ENCODE results near the gene SCFD1. TPM values are rescaled to one million over a fixed set of nuclear protein-coding genes. Genes with fewer than 3 reads are reported as not detected.

SCFD1 gene
- total and polyA plus RNA-seq, 3 donors from 2014 or later = 43.3 to 74.6 (median 63.3) TPM

- no peak overlapping the region for H3K4me3 ChIP-seq
These were observed 115.8 kb downstream of the SCFD1 start for GRCh38 chr14:30737916-30738315.

DNA sequence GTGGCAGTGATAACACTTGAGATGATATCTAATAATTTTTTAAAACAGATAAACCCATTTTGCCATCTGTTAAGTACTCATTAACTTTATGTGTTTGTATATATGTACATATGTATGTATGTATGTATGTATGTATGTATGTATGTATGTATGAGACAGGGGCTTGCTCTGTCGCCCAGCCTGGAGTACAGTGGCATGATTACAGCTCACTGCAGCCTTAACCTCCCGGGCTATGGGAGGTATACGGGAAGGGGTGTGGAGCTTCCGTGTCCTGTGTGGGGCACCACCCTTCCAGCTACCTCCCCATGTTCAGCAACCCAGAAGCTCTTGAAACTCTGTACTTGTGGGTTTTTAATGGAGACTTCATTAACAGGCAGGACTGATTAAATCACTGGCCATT lies 116.9 kb downstream of the SCFD1 start:
- H3K27ac ChIP-seq = no peak overlapping the region
- H3K4me1 ChIP-seq = no peaks in the 10 kb centered on the region
- intact Hi-C loops (cut with DNase I; ENCODE audit: low total_unique reads) = no loop called here
- H3K9me3 ChIP-seq = no peaks in the 10 kb centered on the region
- H3K4me3 ChIP-seq = no peak overlapping the region
- no peaks in the 10 kb centered on the region for H3K27me3 ChIP-seq
- DNase-seq = no peak
- H3K36me3 ChIP-seq (ENCODE audit: low read depth, missing control alignments) = no peaks in the 10 kb centered on the region
- 92 to 94% methylated on average over 4 of the region's 4 CpGs for WGBS, 2 donors
- TF ChIP-seq POLR2A (IDR thresholded peaks at IDR 0.05) = no peak
- TF ChIP-seq, protein P1, sequence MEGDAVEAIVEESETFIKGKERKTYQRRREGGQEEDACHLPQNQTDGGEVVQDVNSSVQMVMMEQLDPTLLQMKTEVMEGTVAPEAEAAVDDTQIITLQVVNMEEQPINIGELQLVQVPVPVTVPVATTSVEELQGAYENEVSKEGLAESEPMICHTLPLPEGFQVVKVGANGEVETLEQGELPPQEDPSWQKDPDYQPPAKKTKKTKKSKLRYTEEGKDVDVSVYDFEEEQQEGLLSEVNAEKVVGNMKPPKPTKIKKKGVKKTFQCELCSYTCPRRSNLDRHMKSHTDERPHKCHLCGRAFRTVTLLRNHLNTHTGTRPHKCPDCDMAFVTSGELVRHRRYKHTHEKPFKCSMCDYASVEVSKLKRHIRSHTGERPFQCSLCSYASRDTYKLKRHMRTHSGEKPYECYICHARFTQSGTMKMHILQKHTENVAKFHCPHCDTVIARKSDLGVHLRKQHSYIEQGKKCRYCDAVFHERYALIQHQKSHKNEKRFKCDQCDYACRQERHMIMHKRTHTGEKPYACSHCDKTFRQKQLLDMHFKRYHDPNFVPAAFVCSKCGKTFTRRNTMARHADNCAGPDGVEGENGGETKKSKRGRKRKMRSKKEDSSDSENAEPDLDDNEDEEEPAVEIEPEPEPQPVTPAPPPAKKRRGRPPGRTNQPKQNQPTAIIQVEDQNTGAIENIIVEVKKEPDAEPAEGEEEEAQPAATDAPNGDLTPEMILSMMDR (IDR thresholded peaks at IDR 0.05) = no peak

More at GRCh38 chr14:30737916-30738315, 115.8 kb downstream of the SCFD1 start:
- Histone ChIP-seq H3K27me3 (no peaks in the 10 kb centered on the region), H3K9me3 (no peaks in the 10 kb centered on the region), H3K4me1 (no peaks in the 10 kb centered on the region), H3K36me3 (ENCODE audit: low read depth, missing control alignments) (no peaks in the 10 kb centered on the region), H3K27ac (no peak overlapping the region)
- no peak for DNase-seq
- TF ChIP-seq, protein P1 (IDR thresholded peaks at IDR 0.05) = no peak
- no peak for TF ChIP-seq POLR2A (IDR thresholded peaks at IDR 0.05)
- 64 to 69% methylated on average over 3 of the region's 3 CpGs for WGBS, 2 donors
- intact Hi-C loops (cut with DNase I; ENCODE audit: low total_unique reads) = no loop called here

- Histone ChIP-seq H3K27ac (no peak overlapping the region), H3K4me1 (no peaks in the 10 kb centered on the region), H3K9me3 (no peaks in the 10 kb centered on the region), H3K36me3 (ENCODE audit: low read depth, missing control alignments) (no peaks in the 10 kb centered on the region), H3K27me3 (no peaks in the 10 kb centered on the region), H3K4me3 (no peak overlapping the region)
- TF ChIP-seq, protein P1 (IDR thresholded peaks at IDR 0.05) = no peak
- no peak for TF ChIP-seq POLR2A (IDR thresholded peaks at IDR 0.05)
- WGBS, 2 donors = 88 to 91% methylated on average over 2 of the region's 2 CpGs
- intact Hi-C loops (cut with DNase I; ENCODE audit: low total_unique reads) = no loop called here
- no peak for DNase-seq
These were observed 126.2 kb downstream of the SCFD1 start for GRCh38 chr14:30748343-30748742.

- no peak overlapping the region for H3K27ac ChIP-seq
- WGBS, 2 donors = 65 to 84% methylated on average over 4 to 11 of the region's 11 CpGs
- H3K27me3 ChIP-seq = no peaks in the 10 kb centered on the region
- no peaks in the 10 kb centered on the region for H3K4me1 ChIP-seq
- TF ChIP-seq, protein P1 (IDR thresholded peaks at IDR 0.05) = no peak
- H3K4me3 ChIP-seq = no peak overlapping the region
- no peaks in the 10 kb centered on the region for H3K9me3 ChIP-seq
- DNase-seq = no peak
- no peaks in the 10 kb centered on the region for H3K36me3 ChIP-seq (ENCODE audit: low read depth, missing control alignments)
- intact Hi-C loops (cut with DNase I; ENCODE audit: low total_unique reads) = no loop called here
These were observed 129.7 kb downstream of the SCFD1 start for GRCh38 chr14:30751646-30752416.

GRCh38 chr14:30753452-30753851 lies 131.3 kb downstream of the SCFD1 start:
- Histone ChIP-seq H3K4me3 (no peak overlapping the region), H3K36me3 (ENCODE audit: low read depth, missing control alignments) (no peaks in the 10 kb centered on the region), H3K9me3 (no peaks in the 10 kb centered on the region), H3K27ac (no peak overlapping the region), H3K4me1 (no peaks in the 10 kb centered on the region), H3K27me3 (no peaks in the 10 kb centered on the region)
- TF ChIP-seq, protein P1 (IDR thresholded peaks at IDR 0.05) = no peak
- TF ChIP-seq POLR2A (IDR thresholded peaks at IDR 0.05) = no peak
- intact Hi-C loops (cut with DNase I; ENCODE audit: low total_unique reads) = no loop called here
- 89 to 93% methylated on average over 4 of the region's 4 CpGs for WGBS, 2 donors
- DNase-seq = no peak
